RWPE2 (cell line): Measurements from ENCODE around the gene ABCB7.

Source experiments
- ATAC-seq: fragments of 200-7000 bp; cut with Tn5 transposase; 3 replicates; pipeline ENCODE4 v1.9.1; 2021; ENCODE audit warnings: low read depth
- DNase-seq: peaks from one replicate; pipeline ENCODE4 v3.0.0-alpha.2; 2020; ENCODE audit warnings: low spot score
- H3K27ac ChIP-seq: fragments of 450-650 bp; 2 replicates; pipeline ENCODE4 v1.5.1; 2017; ENCODE audit warnings: mild to moderate bottlenecking; ENCODE audit not compliant: poor library complexity, severe bottlenecking
- H3K27me3 ChIP-seq: fragments of 250-450 bp; sonication (Bioruptor Pico); 2 replicates; pipeline ENCODE4 v1.5.1; 2021; ENCODE audit warnings: mild to moderate bottlenecking, moderate library complexity; ENCODE audit not compliant: insufficient read depth, poor library complexity, severe bottlenecking
- H3K36me3 ChIP-seq: fragments of 250-450 bp; sonication (Bioruptor Pico); 2 replicates; pipeline ENCODE4 v1.5.1; 2020; ENCODE audit warnings: low read depth, mild to moderate bottlenecking, moderate library complexity
- H3K4me1 ChIP-seq: fragments of 250-450 bp; sonication (Bioruptor Pico); 2 replicates; pipeline ENCODE4 v1.5.1; 2021; ENCODE audit warnings: mild to moderate bottlenecking, moderate library complexity; ENCODE audit not compliant: insufficient read depth, poor library complexity, severe bottlenecking
- H3K4me3 ChIP-seq: fragments of 250-450 bp; sonication (Bioruptor Pico); 2 replicates; pipeline ENCODE4 v1.5.1; 2021; ENCODE audit warnings: mild to moderate bottlenecking, moderate library complexity; ENCODE audit not compliant: severe bottlenecking
- H3K9me3 ChIP-seq: fragments of 250-450 bp; sonication (Bioruptor Pico); 2 replicates; pipeline ENCODE4 v1.5.1; 2021; ENCODE audit warnings: mild to moderate bottlenecking, moderate library complexity; ENCODE audit not compliant: severe bottlenecking
- CTCF ChIP-seq: fragments of 450-650 bp; IDR thresholded peaks from one replicate; pipeline ENCODE4 v1.5.1; 2017; ENCODE audit warnings: mild to moderate bottlenecking, moderate library complexity; ENCODE audit not compliant: poor library complexity, severe bottlenecking

ABCB7 gene

GRCh38 chrX:75114638-75115037 lies 41.4 kb downstream of the ABCB7 start:
- no peaks in the 10 kb centered on the region for H3K4me1 ChIP-seq
- H3K27me3 ChIP-seq, result no peaks in the 10 kb centered on the region
- ATAC-seq, result no peak
- no peak overlapping the region for H3K4me3 ChIP-seq
- TF ChIP-seq CTCF, result no peak
- H3K27ac ChIP-seq, result no peak overlapping the region
- DNase-seq, result no peak
- no peaks in the 10 kb centered on the region for H3K36me3 ChIP-seq
- H3K9me3 ChIP-seq, result no peaks in the 10 kb centered on the region

GRCh38 chrX:75113664-75114063 lies 42.4 kb downstream of the ABCB7 start:
- Histone ChIP-seq H3K27ac (no peak overlapping the region), H3K4me1 (no peaks in the 10 kb centered on the region), H3K4me3 (no peak overlapping the region), H3K36me3 (no peaks in the 10 kb centered on the region), H3K27me3 (no peaks in the 10 kb centered on the region), H3K9me3 (no peaks in the 10 kb centered on the region)
- no peak for TF ChIP-seq CTCF
- DNase-seq, result no peak
- no peak for ATAC-seq

- no peak for TF ChIP-seq CTCF
- Histone ChIP-seq H3K4me1 (no peaks in the 10 kb centered on the region), H3K4me3 (no peak overlapping the region), H3K36me3 (no peaks in the 10 kb centered on the region), H3K9me3 (no peaks in the 10 kb centered on the region), H3K27me3 (no peaks in the 10 kb centered on the region), H3K27ac (no peak overlapping the region)
- ATAC-seq (no peak), DNase-seq (no peak)
Measured at GRCh38 chrX:75107863-75108509, 48.1 kb downstream of the ABCB7 start.

- H3K36me3 ChIP-seq, result no peaks in the 10 kb centered on the region
- H3K27ac ChIP-seq, result no peak overlapping the region
- H3K4me3 ChIP-seq, result no peak overlapping the region
- ATAC-seq (no peak), DNase-seq (no peak)
- TF ChIP-seq CTCF, result no peak
- no peaks in the 10 kb centered on the region for H3K4me1 ChIP-seq
- H3K9me3 ChIP-seq, result no peaks in the 10 kb centered on the region
- no peaks in the 10 kb centered on the region for H3K27me3 ChIP-seq
Measured at GRCh38 chrX:75106772-75107171, 49.3 kb downstream of the ABCB7 start.

- Histone ChIP-seq H3K36me3 (no peaks in the 10 kb centered on the region), H3K4me3 (no peak overlapping the region), H3K9me3 (no peaks in the 10 kb centered on the region), H3K27me3 (no peaks in the 10 kb centered on the region), H3K4me1 (no peaks in the 10 kb centered on the region), H3K27ac (no peak overlapping the region)
- no peak for ATAC-seq
- no peak for TF ChIP-seq CTCF
- no peak for DNase-seq
Measured at GRCh38 chrX:75096331-75096730, 59.8 kb downstream of the ABCB7 start.
